Measurements from ENCODE around the gene ZNF639. TPM values are rescaled to one million over a fixed set of nuclear protein-coding genes. Genes with fewer than 3 reads are reported as not detected.

ZNF639 gene
- total RNA-seq, 1 experiment from 2014 or later = 39.3 TPM

DNA sequence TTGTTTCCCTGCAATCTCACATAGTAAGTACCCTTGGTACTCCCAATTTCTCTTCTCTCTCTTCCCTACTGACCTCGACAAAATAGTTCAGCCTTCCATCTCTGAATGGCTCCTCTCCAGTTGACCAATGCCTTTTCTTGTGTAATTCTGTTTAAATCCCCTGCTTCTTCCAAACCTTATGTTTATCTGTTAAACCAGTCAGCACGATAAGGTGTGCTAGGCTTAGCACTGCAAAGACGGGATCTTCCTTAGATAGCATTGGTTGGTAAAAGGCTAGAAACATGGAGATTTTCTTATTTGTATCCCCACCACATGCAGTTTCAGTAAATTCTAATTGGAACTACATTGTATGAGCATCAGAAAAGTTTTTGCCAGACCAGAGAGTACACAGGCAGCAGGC is 46.1 kb upstream of the ZNF639 start:
- POLR2A ChIA-PET (ENCODE audit: unreplicated experiment) = no interaction called here

DNA sequence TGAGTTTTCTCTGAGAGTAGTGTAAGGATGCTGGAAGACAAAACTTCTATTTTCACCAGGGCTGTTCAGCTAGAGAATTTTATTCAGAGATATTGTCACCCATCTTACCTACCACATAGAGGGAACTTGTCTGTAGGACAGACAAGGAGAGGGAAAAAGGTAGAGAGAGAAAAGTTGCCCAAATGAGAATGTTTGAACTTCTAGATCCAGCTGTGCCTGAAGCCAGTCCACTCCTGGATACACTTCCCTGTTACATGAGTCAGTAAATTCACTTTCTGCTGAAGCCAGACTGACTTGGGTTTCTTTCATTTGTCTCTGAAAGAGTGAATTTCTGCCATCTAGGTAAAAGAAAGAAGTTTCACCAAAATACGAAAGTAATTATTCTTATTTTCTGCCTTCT is 44.7 kb upstream of the ZNF639 start:
- Histone ChIP-seq H3K4me3 (no peak overlapping the region), H3K9me2 (ENCODE audit: insufficient read depth) (no peaks in the 10 kb centered on the region), H3K27ac (no peak overlapping the region), H3K4me1 (replicated peaks; ENCODE audit: insufficient read depth) (no peaks in the 10 kb centered on the region), H3K9me3 (ENCODE audit: insufficient read depth, low read depth) (no peaks in the 10 kb centered on the region), H3K36me3 (ENCODE audit: low read depth) (no peaks in the 10 kb centered on the region), H3K27me3 (ENCODE audit: insufficient read depth, low read depth) (no peaks in the 10 kb centered on the region), H2AFZ (no peak overlapping the region), H3K4me2 (no peak overlapping the region), H4K20me1 (ENCODE audit: insufficient read depth) (no peaks in the 10 kb centered on the region), H3F3A (ENCODE audit: insufficient read depth, low read depth) (no peaks in the 10 kb centered on the region), H3K79me2 (ENCODE audit: low read depth) (no peaks in the 10 kb centered on the region)
- CTCF ChIA-PET = no interaction called here
- POLR2A ChIA-PET (ENCODE audit: unreplicated experiment) = no interaction called here
- intact Hi-C loops (cut with micrococcal nuclease; ENCODE audit: unreplicated experiment) = no loop called here
- TF ChIP-seq EZH2 (IDR thresholded peaks at IDR 0.05; ENCODE audit: low read depth) = no peak
- TF ChIP-seq, protein P1, sequence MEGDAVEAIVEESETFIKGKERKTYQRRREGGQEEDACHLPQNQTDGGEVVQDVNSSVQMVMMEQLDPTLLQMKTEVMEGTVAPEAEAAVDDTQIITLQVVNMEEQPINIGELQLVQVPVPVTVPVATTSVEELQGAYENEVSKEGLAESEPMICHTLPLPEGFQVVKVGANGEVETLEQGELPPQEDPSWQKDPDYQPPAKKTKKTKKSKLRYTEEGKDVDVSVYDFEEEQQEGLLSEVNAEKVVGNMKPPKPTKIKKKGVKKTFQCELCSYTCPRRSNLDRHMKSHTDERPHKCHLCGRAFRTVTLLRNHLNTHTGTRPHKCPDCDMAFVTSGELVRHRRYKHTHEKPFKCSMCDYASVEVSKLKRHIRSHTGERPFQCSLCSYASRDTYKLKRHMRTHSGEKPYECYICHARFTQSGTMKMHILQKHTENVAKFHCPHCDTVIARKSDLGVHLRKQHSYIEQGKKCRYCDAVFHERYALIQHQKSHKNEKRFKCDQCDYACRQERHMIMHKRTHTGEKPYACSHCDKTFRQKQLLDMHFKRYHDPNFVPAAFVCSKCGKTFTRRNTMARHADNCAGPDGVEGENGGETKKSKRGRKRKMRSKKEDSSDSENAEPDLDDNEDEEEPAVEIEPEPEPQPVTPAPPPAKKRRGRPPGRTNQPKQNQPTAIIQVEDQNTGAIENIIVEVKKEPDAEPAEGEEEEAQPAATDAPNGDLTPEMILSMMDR (conservative IDR thresholded peaks at IDR 0.05) = no peak
- DNase-seq = no peak
- BruUV-seq (replicated peaks) = no TSS peak

More for the DNA sequence above, 46.1 kb upstream of the ZNF639 start:
- Histone ChIP-seq H2AFZ (no peak overlapping the region), H4K20me1 (ENCODE audit: insufficient read depth) (no peaks in the 10 kb centered on the region), H3K27me3 (ENCODE audit: insufficient read depth, low read depth) (no peaks in the 10 kb centered on the region), H3F3A (ENCODE audit: insufficient read depth, low read depth) (no peaks in the 10 kb centered on the region), H3K4me3 (no peak overlapping the region), H3K27ac (no peak overlapping the region), H3K9me2 (ENCODE audit: insufficient read depth) (no peaks in the 10 kb centered on the region), H3K9me3 (ENCODE audit: insufficient read depth, low read depth) (no peaks in the 10 kb centered on the region), H3K4me2 (no peak overlapping the region), H3K79me2 (ENCODE audit: low read depth) (no peaks in the 10 kb centered on the region), H3K4me1 (replicated peaks; ENCODE audit: insufficient read depth) (no peaks in the 10 kb centered on the region), H3K36me3 (ENCODE audit: low read depth) (no peaks in the 10 kb centered on the region)
- DNase-seq = no peak
- CTCF ChIA-PET = no interaction called here
- intact Hi-C loops (cut with micrococcal nuclease; ENCODE audit: unreplicated experiment) = no loop called here
- BruUV-seq (replicated peaks) = no TSS peak
- TF ChIP-seq EZH2 (IDR thresholded peaks at IDR 0.05; ENCODE audit: low read depth) = no peak
- TF ChIP-seq, protein P1 (conservative IDR thresholded peaks at IDR 0.05) = no peak

DNA sequence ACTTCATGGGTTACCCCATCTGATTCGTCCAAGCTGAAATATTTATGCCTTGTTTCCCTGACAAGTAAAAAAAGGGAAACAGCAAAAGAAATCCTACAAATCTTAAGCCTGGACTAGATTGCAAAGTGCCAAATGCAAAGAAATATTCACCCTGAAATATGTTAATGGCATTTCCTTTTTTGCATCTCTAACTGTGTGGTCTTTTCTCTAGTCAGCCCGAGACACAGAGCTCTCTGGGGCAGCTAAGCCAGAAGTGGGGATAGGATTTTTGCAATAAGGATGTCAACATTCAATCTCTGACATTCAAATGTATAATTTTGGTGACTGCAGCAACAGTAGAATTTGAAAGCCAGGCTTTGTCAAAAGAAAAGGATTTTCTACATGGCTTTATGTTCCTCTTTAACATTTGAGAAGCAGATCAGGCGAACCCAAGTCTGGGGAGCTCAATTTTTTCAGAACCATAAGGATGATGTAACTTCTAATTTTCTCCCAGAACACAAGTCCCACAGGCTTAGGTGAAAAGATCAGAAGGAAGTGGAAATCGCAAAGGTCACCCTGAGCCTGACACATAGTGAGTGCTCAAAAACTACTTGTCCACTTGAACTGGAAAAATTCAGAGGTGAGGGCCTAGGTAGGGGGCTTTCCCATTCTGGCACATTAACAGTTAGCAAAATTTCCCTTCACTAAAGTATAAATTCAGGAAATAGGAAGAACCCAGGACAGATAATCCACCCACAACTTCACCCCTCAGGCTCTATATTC is 43.7 kb upstream of the ZNF639 start:
- intact Hi-C loops (cut with micrococcal nuclease; ENCODE audit: unreplicated experiment) = no loop called here
- Histone ChIP-seq H3K4me2 (no peak overlapping the region), H2AFZ (0 out of 2 replicates have a peak overlapping the region, but pooled peaks have one; percentile 5), H4K20me1 (ENCODE audit: insufficient read depth) (no peaks in the 10 kb centered on the region), H3K9me3 (ENCODE audit: insufficient read depth, low read depth) (no peaks in the 10 kb centered on the region), H3K36me3 (ENCODE audit: low read depth) (no peaks in the 10 kb centered on the region), H3K4me3 (no peak overlapping the region), H3K4me1 (replicated peaks; ENCODE audit: insufficient read depth) (no peaks in the 10 kb centered on the region), H3K9me2 (ENCODE audit: insufficient read depth) (no peaks in the 10 kb centered on the region), H3F3A (ENCODE audit: insufficient read depth, low read depth) (no peaks in the 10 kb centered on the region), H3K27ac (no peak overlapping the region), H3K27me3 (ENCODE audit: insufficient read depth, low read depth) (no peaks in the 10 kb centered on the region), H3K79me2 (ENCODE audit: low read depth) (no peaks in the 10 kb centered on the region)
- CTCF ChIA-PET = no interaction called here
- no peak for DNase-seq
- POLR2A ChIA-PET (ENCODE audit: unreplicated experiment) = no interaction called here
- BruUV-seq (replicated peaks) = no TSS peak
- TF ChIP-seq, protein P1 (conservative IDR thresholded peaks at IDR 0.05) = no peak
- TF ChIP-seq EZH2 (IDR thresholded peaks at IDR 0.05; ENCODE audit: low read depth) = no peak
